Esophagus muscularis mucosa (tissue), 4 donors: Measurements from ENCODE around the gene PEX3. TPM values are rescaled to one million over a fixed set of nuclear protein-coding genes. Genes with fewer than 3 reads are reported as not detected.
"Not testable (repeated sequence)": the region's sequence is repeated elsewhere in the genome, so short reads cannot be mapped to it uniquely, and the experiment has no call there.

Experiments
- DNase-seq: peaks from one replicate; pipeline ENCODE4 v3.0.0-alpha.2; 2017; ENCODE audit errors: extremely low spot score
- H3K27ac ChIP-seq, 4 donors: fragments of 200-600 bp; sonication (generic); replicated peaks in 1 of 4; 1 replicate in 3 of 4; 2 replicates in 1 of 4; pipeline ENCODE4 v1.5.1; 2016 to 2019; ENCODE audit warnings: mild to moderate bottlenecking in 1 of 4
- H3K27me3 ChIP-seq, 4 donors: fragments of 200-600 bp; sonication (generic); one replicate each; pipeline versions ENCODE4 v1.5.1 to v1.6.0; 2016 to 2019
- H3K36me3 ChIP-seq, 4 donors: fragments of 200-600 bp; sonication (generic); one replicate each; pipeline ENCODE4 v1.5.1; 2016 to 2019
- H3K4me1 ChIP-seq, 4 donors: fragments of 200-600 bp; sonication (generic); one replicate each; pipeline ENCODE4 v1.5.1; 2016 to 2019
- H3K4me3 ChIP-seq, 4 donors: fragments of 200-600 bp; sonication (generic); 1 replicate in 2 of 4; 2 replicates in 2 of 4; pipeline ENCODE4 v1.5.1; 2016 to 2019; ENCODE audit warnings: mild to moderate bottlenecking in 4 of 4, moderate library complexity in 1 of 4
- H3K9me3 ChIP-seq, 4 donors: fragments of 200-600 bp; sonication (generic); 1 replicate in 3 of 4; 2 replicates in 1 of 4; pipeline ENCODE4 v1.5.1; 2016 to 2019
- CTCF ChIP-seq, 3 experiments: fragments of 200-600 bp in 2 of 3; fragments of 450-650 bp in 1 of 3; sonication (generic) in 2 of 3; IDR thresholded peaks; one replicate each; pipeline ENCODE4 v1.5.1; 2017 to 2019; ENCODE audit warnings: antibody characterized with exemption in 3 of 3, mild to moderate bottlenecking in 2 of 3, moderate library complexity in 1 of 3
- EP300 ChIP-seq: sonication (generic); formaldehyde crosslinking; IDR thresholded peaks from one replicate; pipeline ENCODE4 v1.6.1; 2017; ENCODE audit warnings: antibody characterized with exemption
- POLR2A ChIP-seq: fragments of 450-650 bp; IDR thresholded peaks from one replicate; pipeline ENCODE4 v1.6.1; 2017; ENCODE audit warnings: antibody characterized with exemption, moderate library complexity, mild to moderate bottlenecking, low read depth
- POLR2AphosphoS5 ChIP-seq, 2 donors: sonication (generic); formaldehyde crosslinking; IDR thresholded peaks; one replicate each; pipeline ENCODE4 v1.6.1; 2017; ENCODE audit warnings: antibody characterized with exemption in 2 of 2
- WGBS: methylation state at CpG from one replicate; pipeline ENCODE4 v1.1.5; 2018; 5-methylcytosine and 5-hydroxymethylcytosine counted together
- intact Hi-C: fragments of 100-400 bp; cut with DNase I; formaldehyde crosslinking; loops from one replicate; pipeline ENCODE4 v1.15.1; 2023
- total RNA-seq, 4 donors: library from RNA; depleted of rRNA; stranded (reverse); fragments of >200 nt; gene quantifications; one replicate each; pipeline versions ENCODE4 v1.1.0 to v1.2.1, GENCODE V29; 2016

The PEX3 gene
- total RNA-seq, 4 donors from 2014 or later = 15.1 to 24.1 (median 19.7) TPM

- TF ChIP-seq CTCF (IDR thresholded peaks at IDR 0.05) (no peak), POLR2A (no peak), POLR2AphosphoS5 (IDR thresholded peaks at IDR 0.05) (no peak), EP300 (no peak)
- Histone ChIP-seq H3K36me3 (peaks cover 0 to 5% (median 0%) of the 10 kb centered on the region in 4 donors), H3K4me1 (peaks cover 17 to 40% (median 36%) of the 10 kb centered on the region in 4 donors), H3K27ac (peak overlapping the region; percentile 67 to 82 (median 72)), H3K27me3 (no peaks in the 10 kb centered on the region), H3K9me3 (no peaks in the 10 kb centered on the region), H3K4me3 (peak overlapping the region; percentile 62 to 88 (median 75))
- DNase-seq = no peak
- intact Hi-C loops = loop anchor here (5.0 kb wide), 1 partner anchor 389 kb away; the partner anchor contains the start of gene AIG1
- WGBS = 54% methylated on average over 4 of the region's 4 CpGs
These were observed 926 bp downstream of the PEX3 start for GRCh38 chr6:143451531-143451930.

- Histone ChIP-seq H3K4me3 (no peak overlapping the region), H3K9me3 (no peaks in the 10 kb centered on the region), H3K4me1 (peaks cover 0 to 30% (median 13%) of the 10 kb centered on the region in 4 donors), H3K27ac (no peak overlapping the region), H3K36me3 (peaks cover 0 to 33% (median 10%) of the 10 kb centered on the region in 4 donors), H3K27me3 (no peaks in the 10 kb centered on the region)
- intact Hi-C loops = no loop called here
- DNase-seq = no peak
- WGBS = 97% methylated on average over 2 of the region's 2 CpGs
- TF ChIP-seq EP300 (no peak), CTCF (IDR thresholded peaks at IDR 0.05) (no peak)
These were observed 7.2 kb downstream of the PEX3 start for GRCh38 chr6:143457563-143458359.

- no peak for TF ChIP-seq EP300
- no peak for TF ChIP-seq CTCF (IDR thresholded peaks at IDR 0.05)
- no peak for TF ChIP-seq POLR2A
- Histone ChIP-seq H3K4me1 (peaks cover 0 to under 1% (median 0%) of the 10 kb centered on the region in 4 donors), H3K27me3 (no peaks in the 10 kb centered on the region), H3K4me3 (no peak overlapping the region), H3K27ac (no peak overlapping the region), H3K9me3 (no peaks in the 10 kb centered on the region), H3K36me3 (peaks cover 0 to 42% (median 16%) of the 10 kb centered on the region in 4 donors)
- no peak for DNase-seq
- intact Hi-C loops = no loop called here
- 93% methylated on average over 2 of the region's 2 CpGs for WGBS
These were observed 14.9 kb downstream of the PEX3 start for GRCh38 chr6:143465546-143465945.

- Histone ChIP-seq H3K27me3 (no peaks in the 10 kb centered on the region), H3K9me3 (no peaks in the 10 kb centered on the region), H3K27ac (no peak overlapping the region), H3K4me3 (no peak overlapping the region), H3K4me1 (no peaks in the 10 kb centered on the region), H3K36me3 (peaks cover 8 to 39% (median 26%) of the 10 kb centered on the region in 4 donors)
- TF ChIP-seq CTCF (IDR thresholded peaks at IDR 0.05) = no peak
- TF ChIP-seq POLR2A = no peak
- no peak for TF ChIP-seq EP300
- TF ChIP-seq POLR2AphosphoS5 (IDR thresholded peaks at IDR 0.05) = no peak
- intact Hi-C loops = no loop called here
- no peak for DNase-seq
These were observed 17.4 kb downstream of the PEX3 start for GRCh38 chr6:143468026-143468425.

GRCh38 chr6:143468823-143469222, 18.2 kb downstream of the PEX3 start:
- H3K4me3 ChIP-seq, DNase-seq, H3K27me3 ChIP-seq, H3K4me1 ChIP-seq, H3K9me3 ChIP-seq, intact Hi-C loops, H3K27ac ChIP-seq: not testable (repeated sequence)
- H3K36me3 ChIP-seq = peaks cover 15 to 39% (median 30%) of the 10 kb centered on the region in 4 donors
- 75% methylated on average over 2 of the region's 2 CpGs for WGBS
